ENCODE data around the gene ADGRL1. TPM values are rescaled to one million over a fixed set of nuclear protein-coding genes. Genes with fewer than 3 reads are reported as not detected.

ADGRL1 gene
- total and polyA plus RNA-seq, 9 of the 15 experiments (the other 6 are each of a cell fraction or from before 2014, with no cell fraction given), result 0.14 to 37.0 (median 8.6) TPM

- in situ Hi-C loops (cut with MboI), result no loop called here
- intact Hi-C loops (cut with micrococcal nuclease), result no loop called here
- WGBS (ENCODE audit: insufficient coverage, low coverage, missing lambda C conversion rate), result 81% methylated on average over 5 of the region's 8 CpGs
- H3K9ac ChIP-seq (ENCODE audit: insufficient read depth in 1 of 2, low read depth in 2 of 2, low read length in 2 of 2), result no peak overlapping the region
- no peak for DNase-seq (ENCODE audit: extremely low read depth in 1 of 4, low spot score in 3 of 4)
- ChIA-PET CTCF (ENCODE audit: low intra/inter-chr PET ratio) (no interaction called here), POLR2A (no interaction called here)
- H3K4me2 ChIP-seq (ENCODE audit: insufficient read depth, low read length), result no peak overlapping the region
- ATAC-seq, result no peak
- peaks cover 4% of the 10 kb centered on the region; the same call in 1 of the 3 replicates for H3K36me3 ChIP-seq (ENCODE audit: control insufficient read depth, insufficient read depth, low read length)
- no peak for TF ChIP-seq RAD21 (CRISPR knock-in tag; conservative IDR thresholded peaks at IDR 0.05 in 1 of 2, IDR thresholded peaks at IDR 0.05 in 1 of 2)
- no peak for TF ChIP-seq STAT5B (CRISPR knock-in tag; IDR thresholded peaks at IDR 0.05)
- TF ChIP-seq SIN3A (IDR thresholded peaks at IDR 0.05; ENCODE audit: borderline replicate concordance in 2 of 2, control insufficient read depth in 1 of 2, low read depth in 2 of 2, low read length in 2 of 2), result no peak
- TF ChIP-seq CTBP1 (IDR thresholded peaks at IDR 0.05; ENCODE audit: borderline replicate concordance), result no peak
- no peak for TF ChIP-seq ZNF140 (CRISPR knock-in tag; IDR thresholded peaks at IDR 0.05)
- TF ChIP-seq BDP1 (IDR thresholded peaks at IDR 0.05; ENCODE audit: insufficient read depth, insufficient read length), result no peak
- TF ChIP-seq ZNF668 (CRISPR knock-in tag; IDR thresholded peaks at IDR 0.05), result no peak
- no peak for TF ChIP-seq ZNF436 (CRISPR knock-in tag; IDR thresholded peaks at IDR 0.05)
- TF ChIP-seq USF1 (CRISPR knock-in tag; IDR thresholded peaks at IDR 0.05), result no peak
- TF ChIP-seq ARNT (IDR thresholded peaks at IDR 0.05), result no peak
- TF ChIP-seq POU5F1 (IDR thresholded peaks at IDR 0.05; ENCODE audit: borderline replicate concordance, low read depth, low read length, partially characterized antibody), result no peak
- no peak for TF ChIP-seq JUN (IDR thresholded peaks at IDR 0.05; ENCODE audit: borderline replicate concordance, low read depth, low read length)
- TF ChIP-seq JUN (CRISPR knock-in tag; IDR thresholded peaks at IDR 0.05; ENCODE audit: borderline replicate concordance), result no peak
- TF ChIP-seq ZNF133 (CRISPR knock-in tag; IDR thresholded peaks at IDR 0.05), result no peak
- TF ChIP-seq SAP30 (IDR thresholded peaks at IDR 0.05; ENCODE audit: borderline replicate concordance, insufficient read depth, low read depth, low read length, poor library complexity, severe bottlenecking), result no peak
- no peak for TF ChIP-seq HDAC1 (IDR thresholded peaks at IDR 0.05)
- no peak for TF ChIP-seq TCF15 (CRISPR knock-in tag; IDR thresholded peaks at IDR 0.05)
- TF ChIP-seq GABPB2 (CRISPR knock-in tag; conservative IDR thresholded peaks at IDR 0.05), result no peak
- no peak for TF ChIP-seq POLR2A (conservative IDR thresholded peaks at IDR 0.05)
- TF ChIP-seq ATF6 (CRISPR knock-in tag; IDR thresholded peaks at IDR 0.05), result no peak
- no peaks in the 10 kb centered on the region; the same call in 1 of the 2 replicates for H4K20me1 ChIP-seq (replicated peaks; ENCODE audit: control insufficient read depth, insufficient read depth, low read length)
- no peak overlapping the region for H3K27ac ChIP-seq (ENCODE audit: extremely low read depth, low read depth, low read length)
- H2AFZ ChIP-seq (ENCODE audit: low read depth, low read length), result no peak overlapping the region
- H3K27me3 ChIP-seq (ENCODE audit: control insufficient read depth in 2 of 2, insufficient read depth in 2 of 2, low read length in 2 of 2), result no peaks in the 10 kb centered on the region
- FAIRE-seq, result no peak
- H3K79me2 ChIP-seq (ENCODE audit: control insufficient read depth, insufficient read depth, low read length), result no peaks in the 10 kb centered on the region
- H3K9me3 ChIP-seq (replicated peaks; ENCODE audit: control insufficient read depth, insufficient read depth, low read depth, low read length), result no peaks in the 10 kb centered on the region
- H3K9me1 ChIP-seq (ENCODE audit: control insufficient read depth, insufficient read depth, low read length), result no peaks in the 10 kb centered on the region
- H3K4me1 ChIP-seq (replicated peaks in 1 of 2; ENCODE audit: control insufficient read depth in 2 of 2, insufficient read depth in 2 of 2, low read length in 2 of 2), result peaks cover 0 to 10% of the 10 kb centered on the region in 2 experiments; a peak in 3 of 5 replicates
- no TSS peak for BruUV-seq (replicated peaks)
- H3K4me3 ChIP-seq, result no peak overlapping the region
Measured at GRCh38 chr19:14182476-14182875, 23.5 kb downstream of the ADGRL1 start.
